Spleen (tissue), 7 donors: ENCODE measurements around the gene IKZF5.

Source experiments
- CTCF ChIP-seq, 11 experiments: fragments of 200-600 bp in 7 of 11; fragments of 450-650 bp in 4 of 11; sonication (generic) in 4 of 11; IDR thresholded peaks in 8 of 11; conservative IDR thresholded peaks in 3 of 11; 1 replicate in 7 of 11; 2 replicates in 4 of 11; pipeline versions ENCODE4 v1.4.0 to v1.8.0; 2016 to 2021; ENCODE audit warnings: antibody characterized with exemption in 11 of 11, inconsistent platforms in 4 of 11, mild to moderate bottlenecking in 1 of 11
- POLR2AphosphoS5 ChIP-seq, 3 donors: sonication (generic); formaldehyde crosslinking; IDR thresholded peaks; one replicate each; pipeline ENCODE4 v1.5.1; 2017; ENCODE audit warnings: antibody characterized with exemption in 3 of 3
- donor health status: DM: no; HTN: no; CAD: no; lungs with moderate emphysema.
- donor health status: DM: no; HTN: no; CAD: no.
- donor health status: DM: no; HTN: no; CAD: no.

GRCh38 chr10:122995936-122996335 lies 12.7 kb downstream of the IKZF5 start:
- TF ChIP-seq CTCF (IDR thresholded peaks at IDR 0.05 in 8 of 11, conservative IDR thresholded peaks at IDR 0.05 in 3 of 11) = no peak
- TF ChIP-seq POLR2AphosphoS5 (IDR thresholded peaks at IDR 0.05) = no peak
